Activated naive CD4-positive, alpha-beta T cell treated with anti-CD3 and anti-CD28 coated beads, Interleukin-2, amount 10 ng/mL, durations not matched to agents 5 hours and 36 hours (primary cell): ENCODE measurements around the gene CWC15. TPM values are rescaled to one million over a fixed set of nuclear protein-coding genes. Genes with fewer than 3 reads are reported as not detected.

Experiments used
- total RNA-seq, 2 experiments: library from RNA; stranded (reverse); gene quantifications; one replicate each; pipeline ENCODE4 v1.2.3, GENCODE V29; 2021

CWC15 gene
- total RNA-seq, result 10 to 100 TPM; 55.4 to 57.7 TPM

GRCh38 chr11:94973099-94973968 is at the start of gene CWC15, which contains the start of gene KDM4D:
Gene CWC15, minus strand, starts transcription at chr11:94973556. Its CDS starts 1,371 bp downstream, at chr11:94972185.
Gene KDM4D, plus strand, starts transcription at chr11:94973709. Its CDS starts 23,664 bp downstream, at chr11:94997373.

Other genes with a start within 250 kb of the CWC15 start
- gene AMOTL1, start 205.2 kb downstream of the CWC15 start, total RNA-seq, result 1 to 10 TPM; 6.8 to 7.4 TPM
- under 1 TPM; 0.45 to 0.60 TPM for gene KDM4D, start 153 bp upstream of the CWC15 start, total RNA-seq
- not detected for gene KDM4E, start 51.7 kb upstream of the CWC15 start, total RNA-seq
- gene KDM4F, start 75.9 kb upstream of the CWC15 start, total RNA-seq, result not detected
- 10 to 100 TPM; 42.1 to 42.3 TPM for gene SRSF8, start 93.4 kb upstream of the CWC15 start, total RNA-seq
- 10 to 100 TPM; 11.6 to 11.8 TPM for gene ENDOD1, start 116.3 kb upstream of the CWC15 start, total RNA-seq